Ramos (cell line): ENCODE data around the gene A3GALT2.

Experiments used
- in situ Hi-C: fragments of 300-500 bp; cut with MboI; formaldehyde crosslinking; loops from one replicate; pipeline ENCODE4 v1.14.3; 2022; ENCODE audit warnings: low sequenced_read_pairs; ENCODE audit not compliant: unreplicated experiment

A3GALT2 gene

GRCh38 chr1:33353531-33353930, 32.6 kb upstream of the A3GALT2 start:
- in situ Hi-C loops = no loop called here

GRCh38 chr1:33351281-33351660, 30.4 kb upstream of the A3GALT2 start:
- in situ Hi-C loops = no loop called here

GRCh38 chr1:33350611-33351280, 29.8 kb upstream of the A3GALT2 start:
- in situ Hi-C loops = no loop called here

GRCh38 chr1:33349778-33350610, 29.1 kb upstream of the A3GALT2 start:
- in situ Hi-C loops = no loop called here

- in situ Hi-C loops = no loop called here
Observed at GRCh38 chr1:33349081-33349759, 28.3 kb upstream of the A3GALT2 start.

GRCh38 chr1:33348676-33349080, 27.8 kb upstream of the A3GALT2 start:
- in situ Hi-C loops = no loop called here

- in situ Hi-C loops = no loop called here
Observed at GRCh38 chr1:33348194-33348593, 27.3 kb upstream of the A3GALT2 start.

GRCh38 chr1:33347650-33347992, 26.7 kb upstream of the A3GALT2 start:
- in situ Hi-C loops = no loop called here

GRCh38 chr1:33346927-33347649, 26.2 kb upstream of the A3GALT2 start:
- in situ Hi-C loops = no loop called here

GRCh38 chr1:33346533-33346926, 25.6 kb upstream of the A3GALT2 start:
- in situ Hi-C loops = no loop called here

GRCh38 chr1:33344896-33345560, 24.1 kb upstream of the A3GALT2 start:
- in situ Hi-C loops = no loop called here

GRCh38 chr1:33343539-33343938, 22.6 kb upstream of the A3GALT2 start:
- in situ Hi-C loops = no loop called here

GRCh38 chr1:33342041-33342723, 21.3 kb upstream of the A3GALT2 start:
- in situ Hi-C loops = no loop called here

GRCh38 chr1:33341190-33341589, 20.3 kb upstream of the A3GALT2 start:
- in situ Hi-C loops = no loop called here

- in situ Hi-C loops = no loop called here
Observed at GRCh38 chr1:33339413-33339812, 18.5 kb upstream of the A3GALT2 start.

- in situ Hi-C loops = no loop called here
Observed at GRCh38 chr1:33338440-33339211, 17.7 kb upstream of the A3GALT2 start.

- in situ Hi-C loops = no loop called here
Observed at GRCh38 chr1:33338048-33338439, 17.1 kb upstream of the A3GALT2 start.

GRCh38 chr1:33337441-33337840, 16.5 kb upstream of the A3GALT2 start:
- in situ Hi-C loops = no loop called here

GRCh38 chr1:33336580-33336979, 15.7 kb upstream of the A3GALT2 start:
- in situ Hi-C loops = no loop called here
